GM12878 (cell line): ENCODE measurements around the gene AKAP13. TPM values are rescaled to one million over a fixed set of nuclear protein-coding genes. Genes with fewer than 3 reads are reported as not detected.

Experiments used
- ATAC-seq: fragments of 200-7000 bp; cut with Tn5 transposase; 3 replicates; pipeline ENCODE4 v1.9.1; 2020; ENCODE audit warnings: mild to moderate bottlenecking, moderate library complexity
- BruUV-seq: library from RNA; stranded (reverse); fragments of 400-500 nt; replicated peaks from 2 replicates; lab custom pipeline; 2021; lab: Mats Ljungman, UMichigan
- CTCF ChIA-PET: fragments of 300-600 bp; sonication (Branson Sonifier 250); formaldehyde crosslinking; extraction: SDS; loops from one replicate; lab custom pipeline; 2021; ENCODE audit warnings: inconsistent platforms; lab: Yijun Ruan, JAX
- POLR2A ChIA-PET: fragments of 350-600 bp; formaldehyde crosslinking; extraction: SDS; loops from one replicate; lab custom pipeline; 2021; ENCODE audit warnings: inconsistent platforms; lab: Charles Lee
- RAD21 ChIA-PET: fragments of 300-600 bp; sonication (Branson Sonifier 250); formaldehyde crosslinking; loops from one replicate; lab custom pipeline; 2023; ENCODE audit warnings: antibody characterized with exemption; ENCODE audit not compliant: unreplicated experiment; lab: Charles Lee
- SMC1A ChIA-PET: fragments of 300-600 bp; sonication (Branson Sonifier 250); formaldehyde crosslinking; loops from one replicate; lab custom pipeline; 2023; ENCODE audit not compliant: unreplicated experiment, uncharacterized antibody; lab: Charles Lee
- DNase-seq: peaks from one replicate; pipeline ENCODE4 v3.0.0-alpha.2; 2011; ENCODE audit warnings: low read depth, low spot score
- FAIRE-seq: peaks from 3 replicates; lab custom pipeline; 2011; peaks lifted over from hg19 to GRCh38; lab: Jason Lieb, UNC
- H2AFZ ChIP-seq: 2 replicates; pipeline ENCODE4 v1.6.0; 2011; ENCODE audit warnings: low read depth, low read length, control low read depth; ENCODE audit not compliant: control insufficient read depth
- H3K27ac ChIP-seq: 2 replicates; pipeline ENCODE4 v1.5.1; 2011; ENCODE audit warnings: control low read depth; ENCODE audit not compliant: control insufficient read depth, insufficient read depth
- H3K27me3 ChIP-seq, 2 experiments: replicated peaks in 1 of 2; 2 replicates each; pipeline versions ENCODE4 v1.6.0 to v1.6.1; 2011; ENCODE audit warnings: low read length in 1 of 2; ENCODE audit not compliant: control insufficient read depth in 2 of 2, insufficient read depth in 2 of 2
- H3K36me3 ChIP-seq, 2 experiments: 2 replicates each; pipeline ENCODE4 v1.5.1; 2011; ENCODE audit warnings: low read length in 1 of 2; ENCODE audit not compliant: control insufficient read depth in 2 of 2, insufficient read depth in 2 of 2
- H3K4me1 ChIP-seq: 2 replicates; pipeline ENCODE4 v1.6.1; 2011; ENCODE audit warnings: mild to moderate bottlenecking, low read length, moderate library complexity, mixed read lengths; ENCODE audit not compliant: control insufficient read depth, insufficient read depth
- H3K4me2 ChIP-seq: 2 replicates; pipeline ENCODE4 v1.6.0; 2011; ENCODE audit warnings: control low read depth; ENCODE audit not compliant: control insufficient read depth, insufficient read depth
- H3K4me3 ChIP-seq: fragments of 200-600 bp; sonication (generic); 2 replicates; pipeline ENCODE4 v1.5.1; 2016
- H3K79me2 ChIP-seq: 2 replicates; pipeline ENCODE4 v1.6.0; 2011; ENCODE audit warnings: low read length; ENCODE audit not compliant: control insufficient read depth, insufficient read depth
- H3K9ac ChIP-seq: 2 replicates; pipeline ENCODE4 v1.8.0; 2011; ENCODE audit warnings: low read length, control low read depth, mixed read lengths; ENCODE audit not compliant: control insufficient read depth, insufficient read depth
- H3K9me3 ChIP-seq: replicated peaks from 3 replicates; pipeline ENCODE4 v1.5.1; 2011; ENCODE audit warnings: mild to moderate bottlenecking, low read length; ENCODE audit not compliant: control insufficient read depth, insufficient read depth
- H4K20me1 ChIP-seq: 2 replicates; pipeline ENCODE4 v1.6.0; 2011; ENCODE audit not compliant: control insufficient read depth, insufficient read depth
- EZH2 ChIP-seq: IDR thresholded peaks from 2 replicates; pipeline ENCODE4 v1.6.1; 2012; ENCODE audit warnings: low read depth, mild to moderate bottlenecking, control low read depth, inconsistent platforms, low read length, borderline replicate concordance; ENCODE audit not compliant: control insufficient read depth
- SREBF2 ChIP-seq: IDR thresholded peaks from 2 replicates; pipeline ENCODE4 v1.6.1; 2012; ENCODE audit warnings: mild to moderate bottlenecking, low read length
- TARDBP ChIP-seq: IDR thresholded peaks from 2 replicates; pipeline ENCODE4 v1.6.1; 2016; ENCODE audit warnings: borderline replicate concordance
- ZBTB33 ChIP-seq: fragments of 450-650 bp; IDR thresholded peaks from 2 replicates; pipeline ENCODE4 v1.6.1; 2017; ENCODE audit warnings: mild to moderate bottlenecking
- WGBS: methylation state at CpG from one replicate; pipeline ENCODE4 v1.1.6; 2016; ENCODE audit warnings: low lambda C conversion rate; ENCODE audit not compliant: insufficient replicate concordance, insufficient coverage; ENCODE audit errors: missing lambda C conversion rate; 5-methylcytosine and 5-hydroxymethylcytosine counted together
- in situ Hi-C: fragments of 300-500 bp; cut with MboI; formaldehyde crosslinking; loops from 9 replicates; pipeline ENCODE4 v1.14.3; 2018; ENCODE audit warnings: mixed read lengths
- intact Hi-C: fragments of 100-400 bp; cut with micrococcal nuclease; formaldehyde crosslinking; loops from one replicate; pipeline ENCODE4 v1.14.2; 2022; ENCODE audit not compliant: unreplicated experiment
- polyA plus RNA-seq, 11 experiments: library from polyadenylated mRNA; depleted of rRNA in 4 of 11; unstranded in 6 of 11; stranded (reverse) in 5 of 11; fragments of >200 nt; fragmentation: Nextera tagmentation in 4 of 11; fragmentation: Illumina TruSeq in 1 of 11; extraction: Ambion mirVana in 4 of 11; extraction: Trizol in 1 of 11; gene quantifications; 1 replicate in 1 of 11; 2 replicates in 10 of 11; pipeline versions ENCODE4 v1.2.1 to v1.2.3, GENCODE V29; 2011 to 2016; ENCODE audit warnings: inconsistent platforms in 2 of 11, missing spikeins in 2 of 11, low read depth in 1 of 11
- total RNA-seq, 4 experiments: library from RNA; depleted of rRNA in 3 of 4; stranded (reverse); fragments of >200 nt in 3 of 4; fragmentation: Illumina TruSeq in 1 of 4; extraction: Trizol in 1 of 4; gene quantifications; 2 replicates each; pipeline versions ENCODE4 v1.2.1 to v1.2.3, GENCODE V29; 2013 to 2021

Gene AKAP13
- total and polyA plus RNA-seq, 10 of the 15 experiments (the other 5 are each of a cell fraction or from before 2014, with no cell fraction given): 14.4 to 74.9 (median 55.1) TPM

- TF ChIP-seq ZBTB33: no peak
Measured at GRCh38 chr15:85755942-85756341, 375.5 kb downstream of the AKAP13 start (continued).

GRCh38 chr15:85756411-85757072 is 376.1 kb downstream of the AKAP13 start:
- no TSS peak for BruUV-seq
- H3K36me3 ChIP-seq: no peaks in the 10 kb centered on the region; a peak in 1 of 4 replicates
- no peak overlapping the region for H3K9ac ChIP-seq
- in situ Hi-C loops: no loop called here
- intact Hi-C loops: no loop called here
- no peaks in the 10 kb centered on the region for H3K4me1 ChIP-seq
- no peak overlapping the region for H2AFZ ChIP-seq
- H3K27me3 ChIP-seq: no peaks in the 10 kb centered on the region
- CTCF ChIA-PET: no interaction called here
- POLR2A ChIA-PET: no interaction called here
- ATAC-seq: no peak
- H3K4me2 ChIP-seq: no peak overlapping the region
- TF ChIP-seq EZH2: no peak
- TF ChIP-seq SREBF2: no peak
- no peak for TF ChIP-seq TARDBP
- TF ChIP-seq, all 136 proteins: peak for 0
- Histone ChIP-seq H3K4me3 (no peak overlapping the region), H3K27ac (no peak overlapping the region), H3K79me2 (no peaks in the 10 kb centered on the region), H3K9me3 (no peaks in the 10 kb centered on the region), H4K20me1 (no peaks in the 10 kb centered on the region)
- DNase-seq (no peak), FAIRE-seq (no peak)
- SMC1A ChIA-PET: no interaction called here
- RAD21 ChIA-PET: interaction anchor here (0.8 kb wide), 1 partner anchor 202 kb away, joined by 3 read pairs; no protein-coding TSS in a partner anchor
- 80% methylated on average over 9 of the region's 9 CpGs for WGBS
